Cortex of kidney (tissue), 1 donor: ENCODE data around the gene IL18.
"Not testable (repeated sequence)": the region's sequence is repeated elsewhere in the genome, so short reads cannot be mapped to it uniquely, and the experiment has no call there.

ENCODE experiments used
- DNase-seq: peaks from one replicate; lab custom pipeline; 2025; lab: John Stamatoyannopoulos, UW

IL18 gene

DNA sequence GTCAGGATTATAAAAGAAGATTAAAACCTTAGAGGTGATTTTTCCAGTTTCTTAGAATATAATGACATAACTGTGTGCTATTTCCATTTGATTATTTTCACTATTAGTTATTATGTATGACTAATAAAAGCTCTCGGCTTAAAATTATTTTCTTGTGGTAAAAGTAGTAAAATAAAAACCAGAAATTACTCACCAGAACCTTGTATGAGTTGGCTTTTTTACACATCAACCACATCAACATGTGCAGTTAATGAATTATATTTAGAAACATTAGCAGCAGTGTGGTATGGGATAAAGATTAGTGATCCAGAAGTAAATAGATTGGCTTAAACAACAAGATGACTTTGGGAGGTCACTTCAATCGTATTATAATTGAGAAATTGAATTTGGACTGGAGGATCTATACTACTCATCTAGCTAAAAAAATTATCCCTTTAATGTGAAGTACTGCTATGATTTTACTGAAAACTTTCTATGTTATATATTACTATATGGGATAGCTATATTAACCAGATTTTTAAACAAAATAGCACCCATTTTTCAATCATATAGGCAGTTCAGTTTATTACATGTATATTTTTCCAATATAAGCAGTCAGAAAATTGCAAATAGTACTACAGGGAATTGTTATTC is 8.6 kb upstream of the IL18 start:
- no peak for DNase-seq

GRCh38 chr11:112167145-112167544 is 3.3 kb upstream of the IL18 start, which contains the start of gene TEX12:
TEX12 (plus strand) TSS chr11:112167372; CDS start chr11:112169269, 1,897 bp downstream.
- no peak for DNase-seq

DNA sequence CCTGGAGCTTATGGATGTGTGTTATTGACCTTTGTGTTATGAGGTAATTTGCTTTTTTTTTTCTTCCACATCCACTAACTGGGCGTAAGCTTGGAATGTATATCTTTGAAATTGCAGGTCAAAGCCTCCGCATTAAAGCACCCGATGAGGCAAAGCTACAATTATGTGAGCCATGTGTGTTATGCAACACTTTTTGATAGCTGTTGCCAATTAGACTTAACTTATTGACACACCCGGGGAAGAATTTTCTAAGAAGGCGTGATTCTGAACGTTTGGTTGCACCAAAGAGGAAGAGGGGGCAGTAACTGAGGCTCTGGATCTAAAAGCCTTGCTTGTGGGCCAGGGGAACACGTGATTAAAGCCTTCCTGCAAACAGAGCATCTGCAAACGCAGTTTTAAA is 2.7 kb upstream of the IL18 start:
- no peak for DNase-seq

GRCh38 chr11:112165049-112165448 is 1.2 kb upstream of the IL18 start:
- no peak for DNase-seq

DNA sequence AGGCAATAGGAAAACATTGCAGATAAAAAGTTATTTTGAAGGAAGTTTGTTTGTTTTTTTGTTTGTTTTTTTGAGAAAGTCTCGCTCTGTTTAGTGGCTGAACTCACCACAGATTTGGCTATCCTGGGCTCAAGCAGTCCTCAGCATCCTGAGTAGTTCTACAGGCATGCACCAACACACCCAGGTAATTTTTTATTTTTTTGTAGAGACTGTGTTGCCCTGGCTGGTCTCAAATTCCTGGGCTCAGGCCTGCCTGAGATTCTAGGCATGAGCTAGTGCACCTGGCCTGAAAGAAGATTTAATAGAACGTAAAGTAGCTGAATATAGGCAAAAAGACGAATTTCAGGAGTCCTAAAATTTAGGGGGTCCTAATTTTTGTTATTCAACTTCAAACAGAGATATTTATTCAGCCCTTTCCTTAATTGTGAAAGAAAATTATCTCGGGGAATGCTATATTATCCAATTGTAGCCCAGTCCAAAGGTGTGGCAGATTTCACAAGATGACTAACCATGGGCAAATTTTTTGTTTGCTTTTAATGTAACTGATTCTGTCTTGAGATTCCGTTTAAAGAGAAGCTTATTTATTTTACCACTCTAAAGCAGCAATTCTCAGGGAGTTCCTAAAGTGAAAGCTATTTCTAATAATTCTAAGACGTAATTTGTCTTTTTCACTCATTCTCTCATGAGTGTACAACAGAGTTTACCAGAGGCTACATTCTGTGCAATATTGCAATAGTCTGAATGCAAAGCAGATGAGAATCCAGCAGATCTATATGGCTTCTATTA is 940 bp downstream of the IL18 start:
- no peak for DNase-seq

DNA sequence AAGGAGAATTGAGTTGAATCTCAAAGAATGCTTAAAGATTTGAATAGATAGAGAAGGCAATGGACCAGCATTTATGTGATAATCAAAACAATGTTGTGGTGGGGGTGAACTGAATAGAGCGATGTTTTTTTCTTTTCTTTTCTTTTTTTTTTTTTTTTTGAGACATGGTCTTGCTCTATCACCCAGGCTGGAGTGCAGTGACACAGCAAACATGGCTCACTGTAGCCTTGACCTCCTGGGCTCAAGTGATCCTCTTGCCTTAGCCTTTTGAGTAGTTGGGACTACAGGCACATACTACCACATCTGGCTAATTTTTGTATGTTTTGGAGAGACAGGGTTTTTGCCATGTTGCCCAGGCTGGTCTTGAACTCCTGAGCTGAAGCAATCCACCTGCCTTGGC is 1.7 kb downstream of the IL18 start:
- not testable (repeated sequence) for DNase-seq

DNA sequence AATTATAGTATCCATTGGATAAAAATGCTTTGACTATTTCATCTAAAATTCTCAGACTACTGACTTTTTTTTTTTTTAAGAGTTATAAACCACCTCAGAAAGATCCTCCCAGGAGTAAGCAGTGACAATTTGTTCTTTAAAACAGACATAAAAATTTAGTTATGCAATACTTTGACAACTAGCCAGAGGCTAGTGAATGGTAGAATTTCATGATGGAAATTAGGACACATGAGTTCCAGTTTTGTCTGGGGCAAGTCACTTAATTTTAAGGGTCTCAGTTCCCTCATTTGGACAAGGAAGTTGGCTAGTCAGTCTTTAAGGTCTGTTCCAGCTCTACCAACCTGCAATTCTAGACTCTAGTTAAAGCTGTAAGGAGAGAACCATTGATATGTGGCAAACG is 2.9 kb downstream of the IL18 start:
- DNase-seq: no peak

DNA sequence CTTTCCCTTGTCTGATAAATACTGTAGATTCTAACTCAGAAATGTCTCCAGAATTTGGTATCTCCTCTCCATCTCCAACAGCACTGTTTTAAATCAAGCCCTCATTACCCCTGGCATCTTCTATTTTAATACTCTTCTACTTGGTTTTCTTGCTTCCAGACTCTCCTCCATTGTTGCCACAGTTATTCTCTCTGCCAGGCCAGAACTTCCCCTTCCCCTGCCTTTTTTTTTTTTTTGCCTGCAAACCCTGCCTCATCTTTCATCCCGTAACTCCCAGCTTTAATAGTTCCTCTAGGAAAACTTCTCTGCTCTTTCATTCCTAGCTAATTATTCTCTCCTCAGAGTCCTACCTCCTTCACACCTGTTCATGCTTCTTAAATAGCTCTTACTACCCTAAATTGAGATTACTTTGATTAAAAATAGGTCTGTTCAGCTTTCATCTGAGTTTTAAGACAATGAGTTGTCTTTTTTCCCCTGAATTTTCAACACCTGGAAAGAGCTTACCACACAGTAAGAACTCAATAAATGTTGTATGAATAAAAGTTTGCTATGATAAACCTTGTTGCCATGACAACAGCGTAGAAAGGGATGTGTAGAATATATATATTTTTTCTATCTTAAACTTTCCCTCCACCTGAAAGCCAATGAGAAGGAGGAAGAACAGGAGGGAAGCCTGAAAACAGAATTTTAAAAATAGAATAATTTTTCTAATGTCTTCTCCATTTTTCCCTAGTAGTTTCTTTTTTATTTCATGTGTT is 3.6 kb downstream of the IL18 start:
- DNase-seq: no peak

DNA sequence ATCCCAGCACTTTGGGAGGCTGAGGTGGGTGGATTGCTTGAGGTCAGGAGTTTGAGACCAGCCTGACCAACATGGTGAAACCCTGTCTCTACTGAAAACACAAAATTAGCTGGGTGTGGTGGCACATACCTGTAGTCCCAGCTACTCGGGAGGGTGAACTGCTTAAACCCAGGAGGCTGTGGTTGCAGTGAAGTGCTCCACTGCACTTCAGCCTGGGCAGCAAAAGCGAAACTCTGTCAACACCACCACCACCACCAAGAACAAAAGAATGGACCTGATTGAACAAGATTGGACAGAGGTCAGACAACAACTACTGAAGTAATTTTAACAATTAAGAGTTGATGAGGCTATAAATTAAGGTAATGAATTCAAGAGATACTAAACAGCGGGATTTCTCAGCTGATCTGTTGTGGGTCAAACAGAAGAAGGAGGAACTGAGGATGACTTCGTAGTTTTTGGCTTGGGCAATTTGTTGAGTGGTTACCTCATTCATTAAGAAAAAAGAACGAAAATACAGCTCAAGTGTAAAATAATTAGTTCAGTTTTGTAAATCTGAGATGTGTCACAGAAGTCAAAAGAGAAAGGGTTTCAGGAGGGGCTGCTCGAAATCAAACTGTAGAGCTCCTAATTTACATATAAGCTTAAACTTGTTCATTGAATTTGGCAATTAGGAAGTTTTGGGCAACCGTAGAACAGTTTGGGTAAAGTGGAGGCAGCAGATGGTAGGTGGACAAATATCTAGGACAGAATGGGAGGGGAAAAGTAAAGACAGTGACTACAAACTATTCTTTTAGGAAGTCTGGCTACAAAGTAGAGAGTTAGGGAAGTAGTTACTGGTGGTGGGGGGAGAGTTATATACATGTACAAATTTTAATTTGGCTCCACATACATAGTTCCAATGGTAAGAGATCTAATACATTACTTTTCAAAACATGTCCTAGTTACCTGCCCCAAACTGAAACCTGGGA is 4.5 kb downstream of the IL18 start:
- DNase-seq: no peak

DNA sequence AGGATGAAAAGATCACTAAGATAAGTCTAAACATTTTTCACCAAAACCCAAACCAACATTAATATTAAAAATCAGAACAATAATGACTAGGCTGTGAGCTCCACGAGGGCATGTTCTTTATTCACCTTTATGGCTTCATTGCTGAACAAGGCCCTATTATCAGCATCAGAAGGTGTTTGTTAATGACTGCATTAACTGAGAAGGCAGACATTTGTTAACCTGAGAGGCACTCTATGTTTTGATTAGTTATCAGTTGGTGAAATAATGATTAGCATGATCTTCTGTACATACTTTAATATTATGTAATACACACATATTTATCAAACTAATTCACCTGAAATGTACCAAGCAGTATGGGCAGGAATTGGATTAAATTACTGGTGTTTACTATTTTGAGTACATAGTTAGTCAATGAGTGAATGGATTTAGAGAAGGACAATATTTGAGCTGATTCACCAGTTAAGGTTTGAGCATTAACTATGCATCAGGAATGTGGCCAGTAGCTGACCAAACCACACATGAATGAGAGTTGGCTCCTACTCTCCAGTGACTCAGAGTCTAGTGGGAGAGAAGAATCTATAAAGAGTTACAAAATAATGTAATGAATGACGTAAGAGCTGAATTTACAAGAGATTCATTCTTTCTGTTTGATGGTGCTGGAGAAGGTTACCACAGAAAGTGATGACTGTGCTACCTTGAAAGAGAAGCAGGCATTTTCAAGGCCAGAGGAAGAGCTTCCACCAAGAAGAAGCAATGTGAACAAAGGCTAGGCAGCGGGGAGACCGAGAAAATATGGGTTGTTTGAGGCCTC is 6.7 kb downstream of the IL18 start:
- DNase-seq: no peak

- DNase-seq: no peak
Measured at GRCh38 chr11:112156153-112156955, 7.5 kb downstream of the IL18 start.

DNA sequence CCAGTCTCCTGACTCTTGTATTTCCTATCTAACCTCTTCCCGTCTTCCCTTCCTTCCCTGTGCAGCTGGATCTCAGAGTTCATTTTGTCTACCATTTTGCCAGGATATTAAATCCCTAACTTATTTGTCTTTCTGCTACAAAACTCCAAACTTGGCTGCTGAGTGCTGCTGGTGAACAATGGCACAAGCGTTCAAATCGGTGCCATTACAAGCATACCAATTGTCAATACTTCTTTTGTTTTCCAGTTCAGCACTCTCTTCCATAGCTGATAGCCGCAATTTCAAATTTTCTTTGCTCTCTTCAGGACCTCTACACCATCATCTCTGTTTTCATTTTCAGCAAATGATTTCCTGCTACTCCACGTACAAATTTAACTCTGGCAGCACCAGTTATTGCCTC is 13.4 kb downstream of the IL18 start:
- no peak for DNase-seq

- no peak for DNase-seq
Measured at GRCh38 chr11:112143597-112143996, 20.3 kb downstream of the IL18 start.

DNA sequence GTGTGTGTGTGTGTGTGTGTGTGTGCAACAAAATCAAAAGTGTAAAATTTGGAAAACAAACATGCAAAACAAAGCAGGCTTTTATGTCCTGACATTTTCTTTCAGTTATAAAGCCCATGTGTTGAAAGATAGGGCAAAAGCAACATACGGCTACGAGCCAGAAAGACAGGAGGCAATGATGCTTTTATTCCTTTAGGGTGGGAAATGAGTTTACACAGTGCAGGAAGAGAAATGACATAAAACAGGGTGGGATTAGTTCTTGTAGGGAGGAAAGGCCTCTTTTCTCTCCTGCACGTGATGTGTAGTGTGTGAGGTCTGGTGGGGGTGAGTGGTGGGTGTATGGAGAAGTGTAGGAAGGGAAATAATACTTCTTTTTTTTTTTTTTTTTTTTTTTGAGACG is 29.4 kb downstream of the IL18 start:
- DNase-seq: no peak

- DNase-seq: no peak
Measured at GRCh38 chr11:112132737-112133136, 31.2 kb downstream of the IL18 start.

DNA sequence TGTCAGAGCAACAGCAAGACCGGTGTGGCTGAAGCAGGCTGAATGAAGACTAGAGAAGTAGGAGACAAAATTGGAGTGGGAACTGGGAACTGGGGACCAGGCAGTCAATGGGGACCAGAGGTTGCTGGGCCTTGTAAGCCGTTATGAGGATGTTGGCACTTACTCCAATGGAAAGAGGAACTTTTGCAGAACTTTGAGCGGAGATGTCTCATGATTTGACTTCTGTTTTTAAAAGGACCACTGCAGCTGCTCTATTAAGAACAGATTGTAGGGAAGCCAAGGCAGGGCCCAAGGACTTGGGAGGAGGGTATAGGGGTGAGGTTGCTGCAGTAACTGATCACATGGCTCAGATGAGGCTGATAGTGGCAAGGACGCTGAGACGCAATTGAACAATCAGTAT is 34.2 kb downstream of the IL18 start:
- no peak for DNase-seq

GRCh38 chr11:112128483-112129121 is 35.3 kb downstream of the IL18 start:
- DNase-seq: no peak

GRCh38 chr11:112127056-112127455 is 36.8 kb downstream of the IL18 start:
- DNase-seq: no peak

GRCh38 chr11:112123129-112123528 is 40.8 kb downstream of the IL18 start:
- DNase-seq: no peak
